ENCODE measurements around the gene AKAP7. TPM values are rescaled to one million over a fixed set of nuclear protein-coding genes. Genes with fewer than 3 reads are reported as not detected.

The AKAP7 gene
- polyA plus RNA-seq, 1 donor from 2014 or later = 1.6 TPM

- no peak overlapping the region for H3K27ac ChIP-seq (ENCODE audit: low read length)
Observed at GRCh38 chr6:131331151-131331550, 195.9 kb downstream of the AKAP7 start.

More at GRCh38 chr6:131331151-131331550, 195.9 kb downstream of the AKAP7 start:
- Histone ChIP-seq H3F3A (ENCODE audit: insufficient read depth, low read length, poor library complexity, severe bottlenecking) (no peaks in the 10 kb centered on the region), H3K9me2 (ENCODE audit: insufficient read depth, low read length) (no peaks in the 10 kb centered on the region), H4K20me1 (ENCODE audit: insufficient read depth) (no peaks in the 10 kb centered on the region), H3K79me2 (replicated peaks; ENCODE audit: insufficient read depth, low read length) (no peaks in the 10 kb centered on the region), H3K9ac (ENCODE audit: low read length) (no peak overlapping the region), H3K4me3 (ENCODE audit: low read length) (no peak overlapping the region), H2AFZ (ENCODE audit: low read depth, low read length) (no peak overlapping the region), H3K4me2 (ENCODE audit: low read length) (no peak overlapping the region), H3K9me3 (ENCODE audit: low read length) (no peaks in the 10 kb centered on the region), H3K27me3 (ENCODE audit: insufficient read depth, low read depth, low read length) (no peaks in the 10 kb centered on the region), H3K36me3 (ENCODE audit: insufficient read depth, low read length) (no peaks in the 10 kb centered on the region)
- TF ChIP-seq RAD21 (conservative IDR thresholded peaks at IDR 0.05) (no peak), SMC3 (conservative IDR thresholded peaks at IDR 0.05; ENCODE audit: poor library complexity) (no peak), REST (IDR thresholded peaks at IDR 0.05; ENCODE audit: borderline replicate concordance) (no peak), TAF1 (IDR thresholded peaks at IDR 0.05; ENCODE audit: low read depth) (no peak), EZH2 (IDR thresholded peaks at IDR 0.05; ENCODE audit: borderline replicate concordance, insufficient read depth, low read length, poor library complexity, severe bottlenecking) (no peak), CTCF (IDR thresholded peaks at IDR 0.05; ENCODE audit: poor library complexity, severe bottlenecking) (no peak), POLR2AphosphoS5 (IDR thresholded peaks at IDR 0.05) (no peak), MXI1 (conservative IDR thresholded peaks at IDR 0.05; ENCODE audit: poor library complexity, severe bottlenecking) (no peak), EP300 (conservative IDR thresholded peaks at IDR 0.05; ENCODE audit: poor library complexity, severe bottlenecking) (no peak)

All from neural cell (in vitro differentiated cells).